ENCODE measurements around the gene TGFB1.

TGFB1 gene

GRCh38 chr19:41321204-41321599 is 32.5 kb downstream of the TGFB1 start:
- no peak for DNase-seq (ENCODE audit: low spot score)

GRCh38 chr19:41320568-41320967 is 33.2 kb downstream of the TGFB1 start:
- DNase-seq (ENCODE audit: low spot score) = no peak

GRCh38 chr19:41320185-41320518 is 33.6 kb downstream of the TGFB1 start:
- no peak for DNase-seq (ENCODE audit: low spot score)

- DNase-seq (ENCODE audit: low spot score) = no peak
Observed at GRCh38 chr19:41319500-41320184, 34.1 kb downstream of the TGFB1 start.

GRCh38 chr19:41318696-41319499 is 34.8 kb downstream of the TGFB1 start:
- no peak for DNase-seq (ENCODE audit: low spot score)

- no peak for DNase-seq (ENCODE audit: low spot score)
Observed at GRCh38 chr19:41316306-41316920, 37.3 kb downstream of the TGFB1 start.

- DNase-seq (ENCODE audit: low spot score) = no peak
Observed at GRCh38 chr19:41311613-41312012, 42.1 kb downstream of the TGFB1 start.

GRCh38 chr19:41311072-41311471 is 42.6 kb downstream of the TGFB1 start:
- no peak for DNase-seq (ENCODE audit: low spot score)

- DNase-seq (ENCODE audit: low spot score) = peak; percentile 83
Observed at GRCh38 chr19:41310033-41310831, 43.5 kb downstream of the TGFB1 start, which contains the start of gene CCDC97. Gene CCDC97, plus strand, starts transcription at chr19:41310172. Its CDS starts 139 bp downstream, at chr19:41310311.

GRCh38 chr19:41309180-41310032 is 44.3 kb downstream of the TGFB1 start:
- no peak for DNase-seq (ENCODE audit: low spot score)

GRCh38 chr19:41308450-41309179 is 45.1 kb downstream of the TGFB1 start:
- DNase-seq (ENCODE audit: low spot score) = peak; percentile 70

GRCh38 chr19:41307954-41308449 is 45.7 kb downstream of the TGFB1 start:
- no peak for DNase-seq (ENCODE audit: low spot score)

GRCh38 chr19:41307090-41307875 is 46.4 kb downstream of the TGFB1 start:
- no peak for DNase-seq (ENCODE audit: low spot score)

GRCh38 chr19:41305927-41306793 is 47.6 kb downstream of the TGFB1 start:
- DNase-seq (ENCODE audit: low spot score) = no peak

GRCh38 chr19:41304706-41305483 is 48.8 kb downstream of the TGFB1 start:
- no peak for DNase-seq (ENCODE audit: low spot score)

- no peak for DNase-seq (ENCODE audit: low spot score)
Observed at GRCh38 chr19:41303954-41304353, 49.8 kb downstream of the TGFB1 start.

GRCh38 chr19:41302624-41303351 is 50.9 kb downstream of the TGFB1 start:
- no peak for DNase-seq (ENCODE audit: low spot score)
